DOHH2 (cell line): ENCODE data around the gene GLIPR2.

ENCODE experiments used
- H3F3A ChIP-seq: fragments of 200-600 bp; sonication (generic), shearing (Covaris generic); 2 replicates; pipeline ENCODE4 v1.6.0; 2016; ENCODE audit warnings: antibody characterized with exemption, mild to moderate bottlenecking; ENCODE audit not compliant: control insufficient read depth, insufficient read depth
- H3K27ac ChIP-seq: fragments of 200-600 bp; sonication (generic); 2 replicates; pipeline ENCODE4 v1.5.1; 2014; ENCODE audit warnings: low read depth, mild to moderate bottlenecking, low read length, moderate library complexity
- H3K27me3 ChIP-seq: fragments of 200-600 bp; sonication (generic); 2 replicates; pipeline ENCODE4 v1.6.1; 2014; ENCODE audit warnings: mild to moderate bottlenecking, low read length, mixed read lengths; ENCODE audit not compliant: control insufficient read depth
- H3K36me3 ChIP-seq: fragments of 200-600 bp; sonication (generic); 2 replicates; pipeline ENCODE4 v1.6.1; 2014; ENCODE audit warnings: mild to moderate bottlenecking, low read length, moderate library complexity, mixed read lengths; ENCODE audit not compliant: control insufficient read depth
- H3K4me1 ChIP-seq: fragments of 200-600 bp; sonication (generic); 2 replicates; pipeline ENCODE4 v1.6.1; 2014; ENCODE audit warnings: mild to moderate bottlenecking, low read length, mixed read lengths; ENCODE audit not compliant: control insufficient read depth
- H3K4me2 ChIP-seq: fragments of 200-600 bp; sonication (generic); 2 replicates; pipeline ENCODE4 v1.6.0; 2014; ENCODE audit warnings: mild to moderate bottlenecking, low read length, moderate library complexity
- H3K4me3 ChIP-seq: fragments of 200-600 bp; sonication (generic); 2 replicates; pipeline ENCODE4 v1.5.1; 2014; ENCODE audit warnings: mild to moderate bottlenecking, low read length, mixed read lengths
- H3K79me2 ChIP-seq: fragments of 200-600 bp; sonication (generic); 2 replicates; pipeline ENCODE4 v1.6.1; 2014; ENCODE audit warnings: mild to moderate bottlenecking, low read length, mixed read lengths; ENCODE audit not compliant: control insufficient read depth
- H3K9me2 ChIP-seq: fragments of 200-600 bp; sonication (generic); replicated peaks from 2 replicates; pipeline ENCODE4 v1.6.1; 2014; ENCODE audit warnings: mild to moderate bottlenecking, low read length, mixed read lengths; ENCODE audit not compliant: control insufficient read depth
- H3K9me3 ChIP-seq: fragments of 200-600 bp; sonication (generic); 2 replicates; pipeline ENCODE4 v1.6.1; 2014; ENCODE audit warnings: antibody characterized with exemption, low read length, mixed read lengths; ENCODE audit not compliant: control insufficient read depth, insufficient read depth
- H4K20me1 ChIP-seq: fragments of 200-600 bp; sonication (generic); 2 replicates; pipeline ENCODE4 v1.6.0; 2014; ENCODE audit warnings: low read depth, mild to moderate bottlenecking, antibody characterized with exemption, low read length, moderate library complexity; ENCODE audit not compliant: control insufficient read depth, insufficient read depth
- CTCF ChIP-seq: fragments of 200-600 bp; sonication (generic); IDR thresholded peaks from one replicate; pipeline ENCODE4 v1.5.1; 2014; ENCODE audit warnings: antibody characterized with exemption, mild to moderate bottlenecking, low read depth, low read length; ENCODE audit not compliant: poor library complexity, severe bottlenecking
- EZH2phosphoT487 ChIP-seq: fragments of 200-600 bp; sonication (generic); IDR thresholded peaks from 2 replicates; pipeline ENCODE4 v1.6.1; 2017; ENCODE audit warnings: borderline replicate concordance, mild to moderate bottlenecking, antibody characterized with exemption, low read length, moderate library complexity, mixed read lengths

GLIPR2 gene

DNA sequence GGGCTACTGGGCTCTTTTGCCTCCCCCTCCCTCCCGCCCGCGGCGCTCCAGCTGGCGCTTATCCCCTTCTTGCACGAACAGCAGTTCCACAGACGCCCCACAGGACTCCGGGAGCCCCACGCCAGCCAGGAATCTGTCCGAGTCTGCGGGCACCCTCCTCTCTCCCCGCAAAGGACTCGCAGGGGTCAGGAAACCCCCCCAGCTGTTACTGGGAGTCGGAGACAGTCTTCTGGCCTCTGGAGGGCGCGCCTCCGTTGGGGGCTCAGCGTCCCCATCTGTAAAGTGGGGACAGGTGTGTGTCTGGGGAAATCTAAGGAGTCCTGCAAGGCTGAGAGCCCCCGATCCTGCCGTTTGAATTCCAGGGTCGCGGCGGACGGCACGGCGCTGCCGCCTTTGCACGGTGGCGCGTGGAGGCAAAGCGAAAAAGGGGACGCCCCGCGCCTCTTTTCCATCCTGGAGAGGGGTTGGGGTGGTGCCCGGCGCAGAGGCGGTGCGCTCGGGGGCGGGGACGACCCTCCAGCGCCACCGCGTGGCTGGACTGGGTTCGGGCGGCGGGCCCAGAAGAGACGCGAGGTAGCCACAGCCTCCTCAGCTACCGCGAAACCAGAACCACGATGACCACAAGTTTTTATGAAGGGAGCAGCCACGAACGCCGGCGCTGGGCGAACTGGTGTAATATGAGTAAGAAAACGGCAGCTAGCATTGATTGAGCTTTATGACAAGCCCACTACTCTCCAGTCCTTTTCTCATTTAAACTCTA, 29.8 kb downstream of the GLIPR2 start:
- Histone ChIP-seq H3K27ac (no peak overlapping the region), H3K36me3 (no peaks in the 10 kb centered on the region)
- peak; percentile 92 for TF ChIP-seq CTCF
- TF ChIP-seq EZH2phosphoT487 = no peak

DNA sequence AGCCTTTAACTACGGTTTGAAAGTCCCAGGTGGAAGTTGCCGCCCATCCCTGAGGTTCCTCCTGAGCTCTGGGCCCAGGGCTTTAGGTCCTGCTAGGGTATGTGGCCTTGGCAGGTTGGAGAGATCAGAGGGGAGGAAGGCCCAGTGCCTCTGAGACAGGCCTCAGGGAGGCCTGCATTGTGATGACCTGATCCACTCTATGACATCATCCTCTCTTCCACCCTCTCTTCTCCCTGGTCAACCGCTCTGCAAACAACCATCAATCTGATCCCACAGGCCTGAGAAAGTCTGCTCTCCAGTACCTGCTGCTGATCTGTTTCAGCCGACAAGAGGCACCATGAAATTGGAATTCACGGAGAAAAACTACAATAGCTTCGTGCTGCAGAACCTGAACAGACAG, 32.6 kb downstream of the GLIPR2 start, which contains the start of gene CCIN:
TSS of gene CCIN (plus strand) at position 223 of the 400 bp plus-strand sequence. CDS start at position 338, 115 bp downstream.
- H3F3A ChIP-seq = no peaks in the 10 kb centered on the region
- H3K79me2 ChIP-seq = no peaks in the 10 kb centered on the region
- H3K27me3 ChIP-seq = peaks cover 19% of the 10 kb centered on the region
- H3K4me2 ChIP-seq = no peak within 1 kb of the TSS
- H3K9me2 ChIP-seq = no peaks in the 10 kb centered on the region
- H3K9me3 ChIP-seq = no peaks in the 10 kb centered on the region
- peaks cover 6% of the 10 kb centered on the region for H3K4me1 ChIP-seq
- TF ChIP-seq CTCF = no peak
- TF ChIP-seq EZH2phosphoT487 = no peak
- H3K36me3 ChIP-seq = no peaks in the 10 kb centered on the region
- no peak within 1 kb of the TSS for H3K4me3 ChIP-seq
- no peaks in the 10 kb centered on the region for H4K20me1 ChIP-seq
- H3K27ac ChIP-seq = no peak within 1 kb of the TSS

More for the DNA sequence above, 29.8 kb downstream of the GLIPR2 start:
- H3K9me2 ChIP-seq = no peaks in the 10 kb centered on the region
- no peaks in the 10 kb centered on the region for H4K20me1 ChIP-seq
- H3K4me3 ChIP-seq = peak overlapping the region; percentile 62
- peaks cover 20% of the 10 kb centered on the region for H3K27me3 ChIP-seq
- H3K9me3 ChIP-seq = no peaks in the 10 kb centered on the region
- H3F3A ChIP-seq = no peaks in the 10 kb centered on the region
- peaks cover 6% of the 10 kb centered on the region for H3K4me1 ChIP-seq
- H3K4me2 ChIP-seq = peak overlapping the region; percentile 89
- H3K79me2 ChIP-seq = no peaks in the 10 kb centered on the region

GRCh38 chr9:36169708-36170107, 33.2 kb downstream of the GLIPR2 start:
- no peak overlapping the region for H3K27ac ChIP-seq
- peaks cover 6% of the 10 kb centered on the region for H3K4me1 ChIP-seq
- H4K20me1 ChIP-seq = no peaks in the 10 kb centered on the region
- no peaks in the 10 kb centered on the region for H3F3A ChIP-seq
- no peak overlapping the region for H3K4me2 ChIP-seq
- TF ChIP-seq CTCF (no peak), EZH2phosphoT487 (no peak)
- H3K79me2 ChIP-seq = no peaks in the 10 kb centered on the region
- no peaks in the 10 kb centered on the region for H3K9me2 ChIP-seq
- H3K27me3 ChIP-seq = peaks cover 15% of the 10 kb centered on the region
- no peak overlapping the region for H3K4me3 ChIP-seq
- H3K9me3 ChIP-seq = no peaks in the 10 kb centered on the region
- no peaks in the 10 kb centered on the region for H3K36me3 ChIP-seq
